Pancreas (tissue), 10 donors: ENCODE data around the gene DYNLT2. TPM values are rescaled to one million over a fixed set of nuclear protein-coding genes. Genes with fewer than 3 reads are reported as not detected.

Experiments
- ATAC-seq, 4 donors: fragments of 200-7000 bp; cut with Tn5 transposase; one replicate each; pipeline versions ENCODE4 v1.8.0 to v1.9.1; 2020; ENCODE audit warnings: mild to moderate bottlenecking in 4 of 4, moderate library complexity in 4 of 4
- DNase-seq, 6 donors: peaks; one replicate each; pipeline ENCODE4 v3.0.0-alpha.2; 2020
- FAIRE-seq: peaks from 2 replicates; lab custom pipeline; 2012; peaks lifted over from hg19 to GRCh38; lab: Jason Lieb, UNC
- H3K27ac ChIP-seq, 4 donors: fragments of 200-600 bp; sonication (generic); 1 replicate in 3 of 4; 2 replicates in 1 of 4; pipeline versions ENCODE4 v1.5.0 to v1.8.0; 2020
- H3K27me3 ChIP-seq, 4 donors: fragments of 200-600 bp; one replicate each; pipeline ENCODE4 v1.8.0; 2021
- H3K36me3 ChIP-seq, 3 donors: fragments of 200-600 bp; sonication (generic) in 1 of 3; one replicate each; pipeline versions ENCODE4 v1.5.0 to v1.8.0; 2020 to 2021
- H3K4me1 ChIP-seq, 3 donors: fragments of 200-600 bp; one replicate each; pipeline ENCODE4 v1.8.0; 2021
- H3K4me3 ChIP-seq, 4 donors: fragments of 200-600 bp; sonication (generic) in 2 of 4; one replicate each; pipeline versions ENCODE4 v1.5.0 to v1.8.0; 2020 to 2021
- H3K9me3 ChIP-seq, 4 donors: fragments of 200-600 bp; one replicate each; pipeline ENCODE4 v1.8.0; 2021
- WGBS, 2 donors: extraction: QIAGEN DNeasy Blood & Tissue Kit; methylation state at CpG; one replicate each; pipeline ENCODE4 v1.1.7; 2013; 5-methylcytosine and 5-hydroxymethylcytosine counted together
- intact Hi-C, 3 donors: fragments of 100-400 bp; cut with DNase I; formaldehyde crosslinking; loops; one replicate each; pipeline versions ENCODE4 v1.11.1 to v1.14.2; 2022
- polyA plus RNA-seq, 2 donors: library from polyadenylated mRNA; stranded (reverse); fragments of 200-250 nt; gene quantifications; one replicate each; pipeline ENCODE4 v1.2.3, GENCODE V29; 2013
- total RNA-seq, 6 donors: library from RNA; stranded (reverse); fragmentation: NEBNext Ultra II Directional in 4 of 6; extraction: Animal tissue kit (Norgen Biotek cat#: 25700) in 4 of 6; gene quantifications; one replicate each; pipeline versions ENCODE4 v1.2.1 to v1.2.4, GENCODE V29; 2021 to 2023
- TF ChIP-seq, protein P1 (sequence below), 4 donors: fragments of 200-600 bp; sonication (generic) in 3 of 4; IDR thresholded peaks; one replicate each; pipeline versions ENCODE4 v1.5.0 to v1.8.0; 2021; ENCODE audit warnings: antibody characterized with exemption in 4 of 4
- donor health status: healthy with polysubstance abuse.
- donor health status: DM: no; HTN: no; CAD: no; lungs with moderate emphysema.
- donor health status: DM: no; HTN: no; CAD: no.
- donor health status: control.
- donor health status: control.
- donor health status: Bipolar disorder and iron deficiency.
- donor health status: DM: yes; HTN: yes; CAD: no.
- donor health status: DM: no; HTN: no; CAD: no.
- donor health status: DM: no; HTN: no; CAD: no.
- donor health status: DM: yes; HTN: yes; CAD: no.

The DYNLT2 gene
- total and polyA plus RNA-seq, 8 donors = 0.20 to 2.9 (median 1.1) TPM

DNA sequence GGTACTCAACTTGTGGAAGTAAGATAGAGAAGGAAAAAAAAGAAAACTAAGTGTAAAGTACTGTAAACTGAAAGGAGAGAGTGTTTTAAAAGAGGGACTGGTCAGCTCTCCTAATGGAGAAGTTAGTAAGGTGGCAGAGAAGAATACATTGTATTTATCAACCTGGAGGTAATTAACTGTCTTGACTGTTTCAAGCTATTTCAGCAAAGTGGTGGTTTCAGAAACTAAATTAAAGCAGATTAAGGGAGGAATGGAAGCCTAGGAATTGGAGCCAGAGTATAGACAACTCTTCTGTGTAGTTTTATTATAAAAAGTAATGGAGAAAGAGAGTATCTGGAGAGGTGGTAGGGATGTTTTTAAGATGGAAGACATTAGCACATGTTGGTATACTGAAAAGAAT, 24.4 kb downstream of the DYNLT2 start:
- TF ChIP-seq, protein P1, sequence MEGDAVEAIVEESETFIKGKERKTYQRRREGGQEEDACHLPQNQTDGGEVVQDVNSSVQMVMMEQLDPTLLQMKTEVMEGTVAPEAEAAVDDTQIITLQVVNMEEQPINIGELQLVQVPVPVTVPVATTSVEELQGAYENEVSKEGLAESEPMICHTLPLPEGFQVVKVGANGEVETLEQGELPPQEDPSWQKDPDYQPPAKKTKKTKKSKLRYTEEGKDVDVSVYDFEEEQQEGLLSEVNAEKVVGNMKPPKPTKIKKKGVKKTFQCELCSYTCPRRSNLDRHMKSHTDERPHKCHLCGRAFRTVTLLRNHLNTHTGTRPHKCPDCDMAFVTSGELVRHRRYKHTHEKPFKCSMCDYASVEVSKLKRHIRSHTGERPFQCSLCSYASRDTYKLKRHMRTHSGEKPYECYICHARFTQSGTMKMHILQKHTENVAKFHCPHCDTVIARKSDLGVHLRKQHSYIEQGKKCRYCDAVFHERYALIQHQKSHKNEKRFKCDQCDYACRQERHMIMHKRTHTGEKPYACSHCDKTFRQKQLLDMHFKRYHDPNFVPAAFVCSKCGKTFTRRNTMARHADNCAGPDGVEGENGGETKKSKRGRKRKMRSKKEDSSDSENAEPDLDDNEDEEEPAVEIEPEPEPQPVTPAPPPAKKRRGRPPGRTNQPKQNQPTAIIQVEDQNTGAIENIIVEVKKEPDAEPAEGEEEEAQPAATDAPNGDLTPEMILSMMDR (IDR thresholded peaks at IDR 0.05) = no peak

DNA sequence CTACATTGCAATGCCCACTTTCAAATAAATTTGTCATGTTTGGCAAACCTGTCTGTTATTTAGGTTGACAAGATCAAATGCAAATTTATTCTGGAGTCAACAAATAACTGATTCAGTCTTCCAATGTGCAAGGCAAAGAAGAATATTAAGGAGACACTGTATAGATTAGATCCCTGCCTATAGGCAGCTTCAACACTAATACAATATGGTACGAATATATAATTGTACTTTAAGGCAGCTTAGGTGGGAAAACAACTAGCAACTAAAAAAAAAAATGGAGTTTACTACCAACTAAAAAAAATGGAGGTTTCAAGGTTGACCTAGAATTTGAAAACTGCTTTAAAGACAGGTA, 25.3 kb downstream of the DYNLT2 start:
- Histone ChIP-seq H3K4me1 (peaks cover 8 to 12% (median 12%) of the 10 kb centered on the region in 3 donors), H3K4me3 (no peak overlapping the region), H3K36me3 (no peaks in the 10 kb centered on the region), H3K9me3 (no peaks in the 10 kb centered on the region), H3K27me3 (no peaks in the 10 kb centered on the region), H3K27ac (no peak overlapping the region)
- no peak for DNase-seq
- no peak for FAIRE-seq
- 96 to 97% methylated on average over 1 of the region's 1 CpG for WGBS, 2 donors
- no peak for ATAC-seq
- intact Hi-C loops = no loop called here
- TF ChIP-seq, protein P1 (IDR thresholded peaks at IDR 0.05) = no peak

More for the DNA sequence above, 24.4 kb downstream of the DYNLT2 start:
- DNase-seq (no peak), ATAC-seq (no peak), FAIRE-seq (no peak)
- Histone ChIP-seq H3K36me3 (no peaks in the 10 kb centered on the region), H3K4me1 (peaks cover 3 to 9% (median 5%) of the 10 kb centered on the region in 3 donors), H3K27me3 (no peaks in the 10 kb centered on the region), H3K27ac (no peak overlapping the region), H3K9me3 (no peaks in the 10 kb centered on the region), H3K4me3 (no peak overlapping the region)
- intact Hi-C loops = no loop called here

DNA sequence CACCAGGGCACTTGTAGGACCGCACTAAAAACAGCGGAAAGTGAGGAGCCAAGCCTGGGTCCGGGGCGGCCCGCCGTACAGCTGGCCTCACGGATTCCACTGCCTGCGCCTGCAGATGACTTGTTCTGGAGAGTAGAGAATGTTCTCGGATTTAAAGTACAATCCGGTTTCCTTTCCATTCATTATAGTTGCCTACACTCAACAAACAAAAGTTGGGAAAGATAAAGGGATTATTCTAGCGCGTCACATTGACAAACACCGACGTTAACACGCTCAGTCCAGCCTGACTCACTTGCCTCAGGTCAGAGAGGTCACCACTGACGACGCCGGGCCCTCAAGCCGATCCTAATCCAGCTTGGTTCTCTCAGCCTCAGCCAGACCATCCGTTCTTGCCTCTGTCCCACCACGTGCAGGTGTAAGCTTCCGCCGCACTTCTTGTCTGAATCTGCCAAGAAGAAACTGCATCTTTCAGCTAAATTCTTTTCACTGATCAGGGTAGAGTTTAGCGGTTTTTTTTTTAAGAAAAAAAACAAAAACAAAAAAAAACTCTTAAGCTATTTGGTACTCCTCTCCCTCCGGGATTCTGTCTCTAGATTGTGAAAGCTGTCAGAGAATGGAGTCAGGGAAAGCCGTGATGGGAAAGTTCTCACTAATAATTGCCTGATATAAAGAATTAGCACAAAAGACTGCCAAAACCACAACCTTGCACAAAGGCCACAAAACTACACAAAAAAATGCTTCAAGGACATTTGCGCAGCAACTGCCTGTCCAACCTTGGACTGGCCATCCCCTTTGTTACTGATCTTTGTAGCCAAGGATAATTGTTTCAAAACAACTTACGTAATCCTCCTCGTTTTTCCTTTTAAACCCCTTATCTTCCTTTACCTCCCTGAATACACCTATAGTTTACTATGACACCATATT, 26.0 kb downstream of the DYNLT2 start:
- peak overlapping the region; percentile 48 to 72 (median 56) for H3K4me3 ChIP-seq
- peak; percentile 39 to 63 (median 52) for DNase-seq
- TF ChIP-seq, protein P1 (IDR thresholded peaks at IDR 0.05) = no peak
- peaks cover 8 to 12% (median 12%) of the 10 kb centered on the region in 3 donors for H3K4me1 ChIP-seq
- 17 to 19% methylated on average over 29 of the region's 29 CpGs for WGBS, 2 donors
- no peaks in the 10 kb centered on the region for H3K27me3 ChIP-seq
- no peaks in the 10 kb centered on the region for H3K36me3 ChIP-seq
- intact Hi-C loops = no loop called here
- ATAC-seq = peak; percentile 34 to 63 (median 38)
- no peak for FAIRE-seq
- H3K9me3 ChIP-seq = no peaks in the 10 kb centered on the region
- H3K27ac ChIP-seq = peak overlapping the region; percentile 81 to 93 (median 87)

DNA sequence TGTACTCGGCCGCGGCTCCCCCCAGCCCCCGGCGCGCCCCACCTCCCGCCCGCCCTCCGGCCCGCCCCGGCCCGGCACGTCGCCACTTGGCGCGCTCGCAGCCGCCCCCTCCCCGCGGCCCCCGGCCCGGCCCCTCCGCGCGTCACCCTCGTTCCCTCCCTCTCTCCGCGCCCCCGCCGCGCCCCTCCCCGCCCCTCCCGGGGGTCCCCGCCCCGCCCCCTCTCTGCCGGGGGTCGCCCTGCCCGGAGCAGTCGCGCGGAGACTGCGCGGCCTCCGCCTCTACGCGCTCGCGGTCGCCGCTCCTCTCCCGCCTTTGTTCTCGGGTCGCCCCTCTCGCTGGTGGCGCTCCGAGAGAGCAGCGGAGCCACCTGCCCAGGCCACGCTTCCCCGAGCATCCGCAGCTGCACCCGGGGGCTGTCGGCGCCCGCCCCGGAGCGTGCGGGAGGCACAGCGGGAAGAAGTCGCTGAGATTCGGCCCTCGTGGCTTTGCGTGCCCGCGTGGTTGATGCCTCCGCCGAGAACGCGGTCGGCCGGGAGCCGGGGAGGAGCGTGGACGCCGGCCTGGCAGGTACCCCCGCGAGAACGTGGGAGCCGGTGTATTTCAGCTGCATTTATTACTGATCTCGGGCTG, 26.8 kb downstream of the DYNLT2 start, which contains the start of gene PHF10:
PHF10 (minus strand) TSS at position 7 of the 631 bp plus-strand sequence. CDS start 569 bp downstream, outside the sequence.
- ATAC-seq = peak; percentile 46 to 68 (median 58)
- H3K36me3 ChIP-seq = no peaks in the 10 kb centered on the region
- H3K4me3 ChIP-seq = peak within 1 kb of the TSS; percentile 54 to 72 (median 62)
- peak; percentile 52 to 85 (median 64) for DNase-seq
- H3K27me3 ChIP-seq = no peaks in the 10 kb centered on the region
- FAIRE-seq = no peak
- H3K4me1 ChIP-seq = peaks cover 8 to 12% (median 12%) of the 10 kb centered on the region in 3 donors
- peak within 1 kb of the TSS; percentile 81 to 93 (median 90) for H3K27ac ChIP-seq
- TF ChIP-seq, protein P1 (IDR thresholded peaks at IDR 0.05) = no peak
- intact Hi-C loops = no loop called here
- no peaks in the 10 kb centered on the region for H3K9me3 ChIP-seq
- WGBS, 2 donors = 0 to 1% methylated on average over 39 to 86 of the region's 89 CpGs
